Activated CD4-positive, alpha-beta T cell treated with anti-CD3 and anti-CD28 coated beads, Interleukin-2, amount 50 U/mL, for 1 hour (primary cell): ENCODE measurements around the gene ZNF414.

Experiments used
- DNase-seq: peaks from one replicate; pipeline ENCODE4 v3.0.0-alpha.2; 2020

The ZNF414 gene

DNA sequence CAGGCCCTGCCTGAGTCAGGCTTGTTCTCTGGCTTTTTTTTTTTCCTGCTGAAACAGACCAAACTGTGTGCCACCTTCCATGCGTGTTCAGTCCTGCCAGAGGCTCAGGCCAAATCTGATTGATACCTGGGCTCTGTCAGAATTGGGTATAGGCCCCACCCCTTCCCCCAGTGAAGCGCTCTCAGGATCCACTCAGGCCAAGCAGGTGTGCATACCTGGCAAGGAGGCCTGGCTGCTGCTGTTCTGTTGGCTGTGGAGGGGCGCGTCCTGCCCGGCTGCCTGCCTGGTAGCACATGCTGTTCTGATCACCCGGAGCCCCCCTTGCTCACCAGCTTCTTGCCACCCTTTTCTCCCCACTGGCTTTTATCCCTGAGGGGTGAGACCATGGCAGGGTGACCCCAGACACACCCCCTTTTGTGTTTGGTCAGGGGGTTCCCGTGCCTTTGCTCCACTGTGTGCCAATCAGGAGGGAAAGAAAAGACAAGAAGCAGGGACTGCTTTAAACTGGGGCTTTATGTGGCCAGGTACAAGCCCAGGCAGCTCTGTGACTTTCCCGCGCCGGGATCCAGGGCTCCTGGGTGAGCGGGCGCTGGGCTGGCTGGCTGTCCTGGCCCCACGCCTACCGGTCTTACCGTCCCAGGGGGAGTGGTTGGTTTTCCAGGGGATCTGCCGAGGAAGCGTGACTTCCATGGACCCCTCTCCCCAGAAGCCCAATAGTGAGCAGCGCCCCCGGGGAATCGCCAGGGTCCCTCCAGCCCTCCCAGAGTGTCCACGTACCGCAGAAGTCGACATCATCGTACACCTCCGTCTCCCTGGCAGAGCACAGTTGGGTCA, 24.2 kb downstream of the ZNF414 start:
- DNase-seq, result no peak

DNA sequence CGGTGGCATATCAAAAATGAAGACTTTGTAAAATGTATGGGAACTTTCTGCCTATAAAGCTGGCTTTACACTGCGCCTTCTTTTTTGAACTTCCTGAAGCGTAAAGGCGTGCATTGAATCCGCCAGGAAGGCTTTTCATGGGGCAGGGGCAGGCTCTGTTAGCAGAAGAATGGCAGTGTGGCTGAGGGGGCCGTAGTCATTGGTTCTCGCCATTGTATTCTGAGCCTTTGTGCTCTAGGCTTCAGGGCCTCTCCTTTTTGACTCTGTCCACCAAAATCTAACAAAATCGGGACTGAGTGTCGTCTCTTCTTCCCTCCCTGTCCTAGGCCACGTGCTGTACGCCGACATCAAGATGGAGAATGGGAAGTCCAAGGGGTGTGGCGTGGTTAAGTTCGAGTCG, 25.6 kb downstream of the ZNF414 start:
- DNase-seq, result no peak

DNA sequence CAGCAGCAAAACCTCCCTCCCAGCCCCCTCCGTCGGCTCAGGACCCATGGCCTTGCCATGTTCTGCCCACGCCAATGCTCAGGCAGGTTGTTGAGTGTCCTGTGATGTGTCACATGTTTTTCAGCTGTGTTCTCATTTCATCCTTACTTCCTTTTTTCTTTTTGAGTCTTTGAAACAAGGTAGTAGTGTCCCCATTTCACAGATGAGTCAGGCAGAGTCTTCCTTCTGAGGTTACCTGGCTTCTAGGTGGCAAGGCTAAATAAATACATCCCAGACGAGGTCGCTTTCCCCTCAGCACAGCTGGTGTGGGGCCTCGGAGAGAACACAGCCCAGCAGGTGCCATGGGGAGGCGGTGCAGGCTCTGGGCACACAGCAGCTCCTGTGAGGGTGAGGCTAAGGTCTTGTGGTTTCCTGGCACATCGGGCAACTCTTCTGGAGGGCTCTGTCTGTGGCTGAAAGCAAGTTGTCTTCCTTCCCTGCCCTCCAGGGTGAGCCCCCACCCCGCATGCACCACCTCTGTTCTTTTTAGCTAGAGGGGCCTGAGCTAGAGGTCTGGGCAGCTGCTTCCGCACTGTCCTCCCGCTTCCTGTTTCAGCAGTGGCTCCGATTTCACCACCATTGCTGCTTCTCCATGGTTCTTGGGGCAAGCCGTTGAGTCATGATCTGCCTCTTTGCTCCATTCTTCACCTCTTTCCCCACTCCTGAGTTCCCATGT, 26.7 kb downstream of the ZNF414 start:
- DNase-seq, result peak; percentile 52

DNA sequence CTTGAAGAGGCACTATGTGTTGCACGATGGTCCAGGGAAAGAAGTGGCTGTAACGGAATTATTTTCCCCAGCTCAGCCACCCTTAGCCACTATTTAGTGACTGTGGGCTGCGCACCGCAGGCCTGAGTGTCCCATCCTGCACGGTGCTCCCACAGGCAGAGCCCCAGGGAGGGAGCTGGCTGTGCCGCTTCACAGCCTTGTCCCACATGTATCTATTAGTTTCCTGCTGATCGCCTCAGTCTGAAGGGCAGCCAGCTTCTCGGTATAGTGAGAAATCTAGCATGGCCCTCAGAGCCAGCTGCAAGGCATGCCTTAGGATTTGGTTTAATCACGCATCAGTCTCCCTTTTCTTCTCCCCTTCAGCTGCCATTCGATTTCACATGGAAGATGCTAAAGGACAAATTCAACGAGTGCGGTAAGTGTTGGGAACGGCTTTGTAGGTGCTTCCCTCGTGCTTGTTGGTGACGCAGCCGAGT, 27.3 kb downstream of the ZNF414 start:
- no peak for DNase-seq

DNA sequence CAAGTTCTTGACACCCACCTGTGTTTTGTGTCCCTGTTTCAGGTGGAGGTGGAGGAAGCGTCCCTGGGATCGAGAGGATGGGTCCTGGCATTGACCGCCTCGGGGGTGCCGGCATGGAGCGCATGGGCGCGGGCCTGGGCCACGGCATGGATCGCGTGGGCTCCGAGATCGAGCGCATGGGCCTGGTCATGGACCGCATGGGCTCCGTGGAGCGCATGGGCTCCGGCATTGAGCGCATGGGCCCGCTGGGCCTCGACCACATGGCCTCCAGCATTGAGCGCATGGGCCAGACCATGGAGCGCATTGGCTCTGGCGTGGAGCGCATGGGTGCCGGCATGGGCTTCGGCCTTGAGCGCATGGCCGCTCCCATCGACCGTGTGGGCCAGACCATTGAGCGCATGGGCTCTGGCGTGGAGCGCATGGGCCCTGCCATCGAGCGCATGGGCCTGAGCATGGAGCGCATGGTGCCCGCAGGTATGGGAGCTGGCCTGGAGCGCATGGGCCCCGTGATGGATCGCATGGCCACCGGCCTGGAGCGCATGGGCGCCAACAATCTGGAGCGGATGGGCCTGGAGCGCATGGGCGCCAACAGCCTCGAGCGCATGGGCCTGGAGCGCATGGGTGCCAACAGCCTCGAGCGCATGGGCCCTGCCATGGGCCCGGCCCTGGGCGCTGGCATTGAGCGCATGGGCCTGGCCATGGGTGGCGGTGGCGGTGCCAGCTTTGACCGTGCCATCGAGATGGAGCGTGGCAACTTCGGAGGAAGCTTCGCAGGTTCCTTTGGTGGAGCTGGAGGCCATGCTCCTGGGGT, 28.2 kb downstream of the ZNF414 start:
- DNase-seq, result no peak

DNA sequence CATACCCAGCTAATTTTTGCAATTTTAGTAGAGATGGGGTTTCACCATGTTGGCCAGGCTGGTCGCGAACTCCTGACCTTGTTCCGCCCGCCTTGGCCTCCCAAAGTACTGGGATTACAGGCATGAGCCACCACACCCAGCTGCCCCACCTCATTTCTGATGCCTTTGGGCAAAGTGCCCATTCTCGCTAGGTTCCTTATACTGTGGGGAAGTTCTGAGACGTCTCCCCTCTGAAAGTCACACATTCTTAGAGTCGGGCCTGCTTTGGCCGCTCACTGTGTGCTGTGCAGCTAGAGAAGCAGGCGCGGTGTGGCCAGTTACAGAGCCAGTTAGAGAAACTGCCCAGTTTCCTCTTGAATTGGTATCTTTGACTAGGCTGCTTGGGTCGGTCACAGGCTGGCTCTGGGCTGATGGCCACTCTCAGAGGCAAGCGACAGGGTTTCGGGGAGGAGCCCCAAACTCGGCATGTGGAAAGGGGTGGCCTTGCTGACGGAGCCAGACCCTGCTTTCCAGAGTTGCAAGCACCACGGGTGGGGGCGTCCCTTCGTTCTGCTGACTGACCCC, 29.6 kb downstream of the ZNF414 start:
- no peak for DNase-seq

DNA sequence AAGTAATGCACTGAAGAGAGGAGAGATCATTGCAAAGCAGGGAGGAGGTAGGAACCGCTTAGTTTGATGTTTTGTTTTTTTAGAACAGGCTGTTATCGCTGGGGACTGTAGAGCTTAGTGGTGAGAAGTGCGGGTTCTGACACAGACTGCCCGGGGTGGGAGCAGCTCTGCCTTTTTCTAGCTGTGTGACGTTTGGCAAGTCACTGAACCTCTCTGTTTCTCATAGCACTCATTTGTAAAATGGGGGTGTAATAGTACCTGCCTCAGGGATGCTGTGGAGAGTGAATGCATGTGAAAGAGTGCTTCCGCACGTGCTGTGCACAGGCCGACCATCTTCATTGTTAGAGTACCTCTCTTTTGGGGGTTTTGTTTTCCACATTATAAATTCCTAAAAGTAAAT, 30.8 kb downstream of the ZNF414 start:
- DNase-seq, result no peak

DNA sequence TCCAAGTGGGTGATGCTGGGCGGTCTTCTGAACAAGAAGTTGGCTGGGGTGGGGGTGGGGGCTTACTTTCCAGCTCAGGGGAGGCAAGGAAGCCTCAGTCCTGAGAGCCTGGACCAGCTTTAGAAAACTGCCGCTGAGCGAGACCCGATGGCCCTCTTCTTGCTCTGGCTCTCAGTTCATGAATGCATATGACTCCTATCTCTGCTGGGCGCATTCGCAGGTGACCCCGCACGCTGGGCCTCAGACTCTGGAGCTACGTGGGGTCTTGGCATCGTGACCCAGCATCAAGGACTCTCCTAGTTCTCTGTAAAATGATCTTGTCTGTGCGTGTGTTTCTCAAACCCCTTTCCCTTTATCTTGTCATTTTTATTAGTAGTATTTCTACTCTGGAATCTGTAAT, 31.3 kb downstream of the ZNF414 start:
- no peak for DNase-seq

DNA sequence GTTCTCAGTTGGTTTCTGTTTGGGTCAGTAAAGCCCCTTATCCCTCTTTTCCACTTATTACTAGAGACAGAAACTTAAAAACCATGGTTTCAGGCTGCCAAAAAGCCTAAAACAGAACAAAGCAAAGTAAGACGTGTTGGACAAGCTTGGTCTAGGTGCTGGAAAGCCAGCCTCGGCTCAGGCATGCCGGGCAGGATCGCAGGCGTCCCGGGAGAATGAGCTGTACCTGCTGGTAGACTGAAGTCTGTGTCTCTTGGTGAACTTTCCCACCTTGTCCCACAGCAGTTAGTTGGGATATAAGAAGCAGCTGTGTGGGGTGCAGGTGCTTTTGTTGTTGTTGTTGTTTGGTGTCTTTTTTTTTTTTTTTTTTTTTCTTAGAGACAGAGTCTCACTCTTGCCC, 32.4 kb downstream of the ZNF414 start:
- DNase-seq, result no peak

DNA sequence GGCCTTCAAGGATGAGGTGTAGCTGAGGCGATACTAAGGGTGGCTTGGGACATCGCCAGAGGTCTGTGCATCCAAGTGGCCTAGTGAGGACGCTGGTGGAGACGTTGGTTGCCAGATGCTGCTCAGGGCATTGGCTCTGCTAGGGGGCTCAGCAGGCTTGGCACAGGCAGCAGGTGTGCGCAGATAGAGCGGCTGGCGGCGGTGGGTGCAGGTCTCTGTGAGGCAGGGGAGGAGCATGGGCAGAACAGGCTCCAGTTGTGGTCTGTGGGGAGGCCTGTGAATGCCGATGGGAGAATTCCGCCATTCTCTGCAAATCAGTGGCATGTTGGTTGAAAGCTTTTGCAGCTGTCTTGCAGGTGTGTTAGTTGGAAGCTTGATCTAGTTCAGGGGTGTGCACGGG, 32.8 kb downstream of the ZNF414 start:
- no peak for DNase-seq

DNA sequence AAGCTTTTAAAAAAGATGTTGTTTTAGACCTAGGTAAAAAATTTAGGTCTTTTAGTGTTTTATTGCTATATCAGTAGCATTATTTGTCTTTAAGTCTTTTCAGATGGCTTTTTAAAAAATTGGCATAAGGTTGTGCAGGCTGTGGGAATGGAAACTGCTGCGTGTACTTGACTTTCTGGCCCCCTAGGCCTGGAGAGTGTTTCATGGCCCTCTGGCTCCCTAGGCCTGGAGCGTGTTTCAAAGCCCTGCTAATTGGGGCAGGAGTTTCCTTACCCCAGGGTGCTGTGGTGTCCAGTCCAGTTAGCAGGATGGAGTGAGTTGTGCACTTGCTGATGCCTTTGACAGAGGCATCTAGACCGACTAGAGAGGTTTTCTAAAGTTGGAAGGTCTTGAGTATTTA, 35.4 kb downstream of the ZNF414 start:
- DNase-seq, result no peak

DNA sequence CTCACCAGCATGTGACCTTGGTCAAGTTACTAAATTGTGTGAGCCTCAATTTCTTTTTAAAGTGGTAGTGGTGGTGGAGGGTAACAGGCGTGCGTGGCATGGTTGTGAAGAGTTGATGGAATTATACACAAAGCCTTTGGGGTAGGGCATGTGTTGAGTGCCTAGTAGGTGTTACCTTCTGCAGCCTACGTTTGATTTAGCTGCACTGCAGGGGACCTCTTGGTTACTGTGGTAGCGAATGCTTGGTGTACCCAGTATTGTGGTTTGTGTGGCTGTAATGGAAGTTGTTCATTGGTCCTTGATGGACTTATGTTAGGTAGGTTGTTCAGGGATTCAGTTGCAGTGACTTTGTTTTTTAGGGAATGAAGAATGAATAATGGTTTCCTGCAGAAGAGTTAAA, 36.1 kb downstream of the ZNF414 start:
- no peak for DNase-seq

DNA sequence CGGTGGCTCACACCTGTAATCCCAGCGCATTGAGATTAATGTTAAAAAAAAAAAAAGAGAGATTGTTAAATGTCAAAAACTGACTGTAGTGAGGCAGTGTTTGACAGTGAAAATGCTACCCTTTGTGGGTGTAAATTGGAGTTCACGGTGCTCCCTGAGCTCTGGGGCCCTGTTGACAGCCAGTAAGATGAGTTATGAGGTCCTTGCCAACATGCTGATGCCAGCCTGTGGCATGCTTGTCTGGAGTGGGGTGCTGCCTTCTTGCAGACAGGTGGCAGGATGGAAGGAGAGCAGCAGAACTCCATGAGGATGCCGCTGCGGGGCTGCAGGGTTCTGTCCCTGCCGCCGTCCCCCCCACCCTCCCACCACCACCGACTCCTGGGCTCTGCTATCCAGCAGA, 37.4 kb downstream of the ZNF414 start:
- DNase-seq, result no peak

DNA sequence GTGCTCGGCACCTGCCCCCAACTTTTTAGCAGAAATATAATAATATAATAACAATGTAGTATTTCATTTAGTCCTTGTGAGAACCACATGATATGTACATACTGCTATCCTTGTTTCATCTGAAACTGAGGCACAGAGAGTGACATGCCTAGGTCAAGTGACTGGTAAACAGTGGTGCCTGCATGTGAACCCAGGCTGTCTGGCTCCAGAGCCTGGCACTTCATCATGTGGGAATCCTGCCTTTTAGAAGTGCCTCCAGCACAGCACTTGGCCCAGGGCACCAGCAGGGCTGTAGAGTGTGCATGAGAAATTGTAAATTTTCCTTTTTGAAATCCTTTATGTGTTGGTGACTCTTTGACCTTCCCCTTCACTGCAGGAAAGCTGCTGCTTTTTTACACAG, 39.0 kb downstream of the ZNF414 start:
- DNase-seq, result no peak

DNA sequence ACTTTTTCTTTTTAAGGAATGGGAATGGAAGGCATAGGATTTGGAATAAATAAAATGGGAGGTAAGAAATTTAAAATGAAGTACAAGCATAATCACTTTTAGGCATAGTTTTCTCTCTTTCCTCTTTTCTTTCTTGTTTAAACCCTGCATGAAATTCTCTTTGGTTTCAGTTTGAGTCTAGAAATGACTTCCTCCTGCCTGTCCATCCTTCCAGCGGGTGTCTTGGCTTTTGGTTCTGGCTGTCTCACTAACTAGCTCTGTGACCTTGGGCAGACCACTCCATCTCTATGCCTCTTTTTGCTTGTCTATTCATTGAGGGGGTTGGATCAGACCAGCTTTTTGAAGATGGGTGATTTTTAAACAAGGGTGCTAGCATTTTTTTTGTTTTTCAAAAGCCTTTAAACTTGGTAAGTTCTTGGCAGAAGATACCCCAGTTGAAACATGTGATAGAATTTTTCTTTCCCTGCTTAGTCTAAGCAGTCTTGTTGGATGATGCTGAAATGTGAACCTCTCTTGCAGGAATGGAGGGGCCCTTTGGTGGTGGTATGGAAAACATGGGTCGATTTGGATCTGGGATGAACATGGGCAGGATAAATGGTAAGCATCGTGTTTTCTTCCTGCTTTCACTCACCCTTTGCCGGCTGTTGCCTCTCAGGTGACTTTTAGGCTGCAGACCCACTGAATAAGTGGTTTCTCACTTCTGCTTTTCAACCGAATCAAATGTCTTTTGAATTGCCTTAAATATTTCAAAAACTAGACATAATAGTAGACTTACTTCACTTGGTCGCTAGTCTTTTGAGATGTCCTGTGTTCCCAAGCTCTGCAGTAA, 40.1 kb downstream of the ZNF414 start:
- no peak for DNase-seq

DNA sequence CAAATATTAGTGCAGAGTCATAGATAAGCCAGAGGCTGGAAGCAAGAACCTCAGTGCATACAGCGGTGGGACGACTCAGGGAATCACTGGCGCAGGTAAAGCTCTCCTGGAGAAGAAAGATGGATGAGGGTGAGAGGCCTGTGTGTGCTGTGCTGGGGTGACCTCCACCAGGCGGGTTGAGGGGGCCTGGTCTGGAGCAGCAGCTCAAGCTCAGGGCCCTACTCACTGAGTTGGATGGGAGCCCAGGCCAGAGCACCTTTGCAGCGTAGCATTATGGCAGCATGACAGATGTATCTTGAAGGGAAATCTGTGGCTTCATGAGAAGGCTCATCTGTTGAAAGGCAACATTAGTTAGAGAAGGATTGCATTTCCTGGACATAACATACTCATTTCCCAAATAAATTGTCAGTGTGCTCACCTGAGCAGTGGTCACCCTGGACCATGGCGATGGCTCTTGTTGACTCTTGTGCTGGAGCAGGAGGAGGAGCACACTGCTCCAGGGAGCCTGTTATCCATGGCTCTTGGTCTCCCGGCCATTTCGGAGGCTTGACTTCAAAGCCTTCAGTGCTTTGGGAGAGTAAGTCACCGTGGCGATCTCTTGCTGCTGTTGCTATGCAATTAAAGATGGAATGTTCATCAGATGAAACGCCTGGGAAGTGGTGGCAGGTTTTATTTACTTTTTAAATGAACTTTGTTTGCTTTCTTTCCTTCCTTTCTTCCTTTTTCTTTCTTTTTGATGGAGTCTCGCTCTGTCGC, 44.2 kb downstream of the ZNF414 start:
- no peak for DNase-seq

DNA sequence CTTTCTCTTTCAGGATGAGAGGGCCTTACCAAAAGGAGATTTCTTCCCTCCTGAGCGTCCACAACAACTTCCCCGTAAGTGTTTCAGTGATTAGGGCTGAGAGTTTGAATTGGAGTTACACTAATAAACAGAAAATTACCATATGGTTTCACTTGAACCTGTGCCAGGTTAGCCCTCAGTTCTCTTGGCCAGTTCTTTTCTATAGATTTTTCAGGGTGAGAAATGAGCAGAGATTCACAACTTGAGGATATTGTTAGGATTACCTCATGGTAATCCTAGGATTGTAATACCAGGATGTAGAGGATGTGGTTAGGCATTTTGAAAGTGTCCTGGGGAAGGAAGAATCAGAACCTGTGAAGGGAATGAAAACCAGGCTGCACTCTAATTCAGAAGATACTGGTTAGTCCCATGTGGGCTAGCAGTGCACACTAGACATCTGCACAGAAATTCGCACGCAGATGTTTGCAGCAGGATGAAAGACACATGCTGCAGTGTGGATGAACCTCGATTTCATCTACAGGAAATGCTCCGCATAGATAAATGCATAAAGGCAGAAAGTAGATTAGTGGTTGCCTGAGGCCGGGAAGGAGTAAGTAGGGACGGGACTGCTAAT, 45.1 kb downstream of the ZNF414 start:
- no peak for DNase-seq

DNA sequence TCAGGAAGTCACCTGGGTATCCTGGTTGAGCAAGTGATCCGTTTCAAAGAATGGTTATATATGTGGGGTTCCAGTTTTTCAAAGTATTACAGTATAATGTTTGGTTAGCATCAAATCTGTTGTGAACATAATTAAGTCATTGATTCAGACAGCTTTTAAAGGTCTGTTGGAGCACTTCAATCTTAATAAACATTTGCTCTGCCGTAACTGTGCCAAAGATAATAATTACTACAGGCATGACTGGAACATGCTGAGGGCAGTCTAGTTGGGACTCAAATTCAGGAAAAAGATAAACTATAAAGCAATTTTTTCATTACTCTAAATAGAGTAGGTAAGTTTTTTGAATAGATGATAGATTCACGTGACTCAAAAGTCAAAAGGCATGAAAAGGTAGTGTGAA, 45.8 kb downstream of the ZNF414 start:
- no peak for DNase-seq

DNA sequence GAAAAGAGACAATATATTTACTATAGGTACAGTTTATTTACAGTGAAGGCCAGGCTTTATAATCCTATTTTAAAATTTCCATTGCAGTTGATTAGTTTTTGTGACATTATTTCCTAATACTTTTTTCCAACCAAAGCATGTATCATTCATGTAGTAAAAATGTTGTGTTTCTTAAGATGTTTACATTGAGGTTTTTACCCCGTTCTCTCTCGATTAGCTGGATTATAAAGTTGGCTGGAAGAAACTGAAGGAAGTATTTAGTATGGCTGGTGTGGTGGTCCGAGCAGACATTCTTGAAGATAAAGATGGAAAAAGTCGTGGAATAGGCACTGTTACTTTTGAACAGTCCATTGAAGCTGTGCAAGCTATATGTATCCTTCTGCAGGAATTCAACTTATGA, 47.9 kb downstream of the ZNF414 start:
- DNase-seq, result no peak

DNA sequence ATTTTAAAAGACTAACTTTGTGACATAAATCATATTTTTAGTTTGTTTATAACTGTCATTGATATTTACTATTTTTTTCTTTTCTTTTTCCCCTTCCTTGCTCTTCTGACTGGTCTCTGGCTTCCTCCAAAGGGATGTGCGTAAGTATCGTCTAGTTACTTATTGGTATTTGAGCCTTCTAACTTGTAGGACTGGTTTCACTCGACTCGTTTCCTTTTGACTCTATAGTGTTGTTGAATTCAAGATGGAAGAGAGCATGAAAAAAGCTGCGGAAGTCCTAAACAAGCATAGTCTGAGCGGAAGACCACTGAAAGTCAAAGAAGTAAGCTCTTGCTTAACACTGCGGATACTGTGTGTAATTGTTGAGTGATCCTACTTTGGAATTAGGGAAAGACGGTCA, 50.6 kb downstream of the ZNF414 start:
- DNase-seq, result no peak

DNA sequence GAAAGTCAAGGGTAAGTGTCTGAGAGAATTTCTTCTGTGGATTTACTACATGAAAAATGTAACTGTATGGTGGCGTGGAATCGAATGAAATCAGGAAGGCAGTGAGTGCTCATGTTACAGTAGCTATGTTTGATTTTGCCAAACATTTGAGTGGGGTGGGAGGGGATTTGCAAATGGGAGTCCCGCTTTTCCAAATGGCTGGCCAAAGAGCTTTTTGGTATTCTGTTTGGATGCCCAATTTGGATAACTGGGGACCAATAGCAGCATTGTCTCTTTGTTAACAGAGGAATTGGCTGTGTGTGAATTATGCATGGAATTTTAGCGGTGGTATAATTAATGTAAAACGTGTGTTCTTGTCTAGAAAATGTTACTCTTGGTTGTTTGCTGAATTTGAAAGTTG, 51.4 kb downstream of the ZNF414 start:
- DNase-seq, result no peak
